DND-41 (cell line): ENCODE results near the gene XRCC4.
"Not testable (repeated sequence)": the region's sequence is repeated elsewhere in the genome, so short reads cannot be mapped to it uniquely, and the experiment has no call there.

ENCODE experiments used
- ATAC-seq: fragments of 200-7000 bp; cut with Tn5 transposase; 3 replicates; pipeline ENCODE4 v1.9.1; 2021; ENCODE audit warnings: low read depth; ENCODE audit not compliant: insufficient read depth
- DNase-seq: peaks from one replicate; pipeline ENCODE4 v3.0.0-alpha.2; 2020
- H2AFZ ChIP-seq: 2 replicates; pipeline ENCODE4 v1.6.0; 2012; ENCODE audit warnings: low read depth, low read length
- H3K27ac ChIP-seq: 2 replicates; pipeline ENCODE4 v1.5.1; 2012; ENCODE audit warnings: low read length, inconsistent platforms
- H3K27me3 ChIP-seq: fragments of 200-600 bp; sonication (generic); 2 replicates; pipeline ENCODE4 v1.6.0; 2012; ENCODE audit warnings: low read length, mild to moderate bottlenecking, inconsistent platforms; ENCODE audit not compliant: insufficient read depth, poor library complexity
- H3K36me3 ChIP-seq: 2 replicates; pipeline ENCODE4 v1.5.1; 2012; ENCODE audit warnings: low read length, inconsistent platforms; ENCODE audit not compliant: insufficient read depth
- H3K4me1 ChIP-seq: 2 replicates; pipeline ENCODE4 v1.5.1; 2012; ENCODE audit warnings: mild to moderate bottlenecking, low read length; ENCODE audit not compliant: insufficient read depth
- H3K4me2 ChIP-seq: 2 replicates; pipeline ENCODE4 v1.6.0; 2012; ENCODE audit warnings: mild to moderate bottlenecking, moderate library complexity, low read length, inconsistent platforms; ENCODE audit not compliant: insufficient read depth
- H3K4me3 ChIP-seq, 2 experiments: fragments of 200-600 bp in 1 of 2; shearing (Covaris generic) in 1 of 2; 2 replicates each; pipeline ENCODE4 v1.5.1; 2012 to 2016; ENCODE audit warnings: inconsistent platforms in 2 of 2, low read length in 2 of 2, mild to moderate bottlenecking in 2 of 2, low read depth in 1 of 2, moderate library complexity in 1 of 2
- H3K79me2 ChIP-seq: 2 replicates; pipeline ENCODE4 v1.6.0; 2012; ENCODE audit warnings: low read length, inconsistent platforms; ENCODE audit not compliant: insufficient read depth
- H3K9ac ChIP-seq: 2 replicates; pipeline ENCODE4 v1.6.0; 2012; ENCODE audit warnings: low read depth, mild to moderate bottlenecking, inconsistent platforms, low read length, moderate library complexity
- H3K9me3 ChIP-seq: 2 replicates; pipeline ENCODE4 v1.5.1; 2012; ENCODE audit warnings: low read length, moderate library complexity, mild to moderate bottlenecking, inconsistent platforms; ENCODE audit not compliant: insufficient read depth, severe bottlenecking
- H4K20me1 ChIP-seq: 2 replicates; pipeline ENCODE4 v1.6.0; 2012; ENCODE audit warnings: low read length; ENCODE audit not compliant: insufficient read depth
- CTCF ChIP-seq: IDR thresholded peaks from 2 replicates; pipeline ENCODE4 v1.5.1; 2012; ENCODE audit warnings: borderline replicate concordance, low read length, moderate library complexity, mild to moderate bottlenecking; ENCODE audit not compliant: poor library complexity, severe bottlenecking; ENCODE audit errors: extremely low read depth
- EZH2 ChIP-seq: IDR thresholded peaks from 3 replicates; pipeline ENCODE4 v1.6.1; 2012; ENCODE audit warnings: borderline replicate concordance, low read depth, mild to moderate bottlenecking, moderate library complexity, low read length, inconsistent platforms; ENCODE audit not compliant: severe bottlenecking

The XRCC4 gene

GRCh38 chr5:83348281-83348780, 271.0 kb downstream of the XRCC4 start:
- DNase-seq (peak; percentile 11), ATAC-seq (no peak)
- no peaks in the 10 kb centered on the region for H3K4me1 ChIP-seq
- H3K27me3 ChIP-seq = no peaks in the 10 kb centered on the region
- TF ChIP-seq CTCF = no peak
- no peaks in the 10 kb centered on the region for H3K79me2 ChIP-seq
- no peak overlapping the region for H3K9ac ChIP-seq
- H3K27ac ChIP-seq = no peak overlapping the region
- H3K36me3 ChIP-seq = peaks cover 9% of the 10 kb centered on the region; the same call in 1 of the 2 replicates
- peaks cover 19% of the 10 kb centered on the region for H3K9me3 ChIP-seq
- H2AFZ ChIP-seq = no peak overlapping the region
- no peaks in the 10 kb centered on the region for H4K20me1 ChIP-seq
- H3K4me3 ChIP-seq = no peak overlapping the region
- H3K4me2 ChIP-seq = no peak overlapping the region

- Histone ChIP-seq H2AFZ (no peak overlapping the region), H3K4me1 (no peaks in the 10 kb centered on the region), H3K9ac (no peak overlapping the region), H3K9me3 (peaks cover 13% of the 10 kb centered on the region), H3K27ac (no peak overlapping the region), H3K27me3 (no peaks in the 10 kb centered on the region), H3K4me2 (no peak overlapping the region), H4K20me1 (no peaks in the 10 kb centered on the region), H3K4me3 (no peak overlapping the region), H3K79me2 (no peaks in the 10 kb centered on the region), H3K36me3 (peaks cover 6% of the 10 kb centered on the region; the same call in 1 of the 2 replicates)
- no peak for TF ChIP-seq EZH2
- no peak for TF ChIP-seq CTCF
- DNase-seq (no peak), ATAC-seq (no peak)
Measured at GRCh38 chr5:83353231-83353630, 275.9 kb downstream of the XRCC4 start.

GRCh38 chr5:83353774-83354173, 276.4 kb downstream of the XRCC4 start:
- TF ChIP-seq EZH2 = no peak
- no peak for TF ChIP-seq CTCF
- peaks cover 10% of the 10 kb centered on the region for H3K9me3 ChIP-seq
- H3K36me3 ChIP-seq = 0 out of 2 replicates have a peak, but pooled peaks cover 2% of the 10 kb centered on the region
- no peaks in the 10 kb centered on the region for H4K20me1 ChIP-seq
- DNase-seq (no peak), ATAC-seq (no peak)
- H3K27ac ChIP-seq = no peak overlapping the region
- H2AFZ ChIP-seq = no peak overlapping the region
- no peak overlapping the region for H3K9ac ChIP-seq
- no peaks in the 10 kb centered on the region for H3K4me1 ChIP-seq
- no peak overlapping the region for H3K4me3 ChIP-seq
- no peak overlapping the region for H3K4me2 ChIP-seq
- no peaks in the 10 kb centered on the region for H3K27me3 ChIP-seq
- H3K79me2 ChIP-seq = no peaks in the 10 kb centered on the region

GRCh38 chr5:83354958-83355357, 277.6 kb downstream of the XRCC4 start:
- TF ChIP-seq CTCF (no peak), EZH2 (no peak)
- Histone ChIP-seq H3K9ac (no peak overlapping the region), H3K36me3 (no peaks in the 10 kb centered on the region), H4K20me1 (no peaks in the 10 kb centered on the region), H2AFZ (no peak overlapping the region), H3K4me1 (no peaks in the 10 kb centered on the region), H3K9me3 (peaks cover 3% of the 10 kb centered on the region), H3K79me2 (no peaks in the 10 kb centered on the region), H3K27ac (no peak overlapping the region), H3K4me2 (no peak overlapping the region), H3K4me3 (no peak overlapping the region), H3K27me3 (no peaks in the 10 kb centered on the region)
- ATAC-seq (no peak), DNase-seq (no peak)

- not testable (repeated sequence) for H3K79me2 ChIP-seq, H3K9me3 ChIP-seq, H4K20me1 ChIP-seq, H2AFZ ChIP-seq, H3K4me1 ChIP-seq, H3K36me3 ChIP-seq, H3K27me3 ChIP-seq, H3K4me3 ChIP-seq, ATAC-seq, DNase-seq, H3K9ac ChIP-seq, H3K27ac ChIP-seq, H3K4me2 ChIP-seq
Measured at GRCh38 chr5:83355482-83356014, 278.2 kb downstream of the XRCC4 start.
